OCI-M1 (cell line): ENCODE measurements around the gene FCHSD1.
"Not testable (repeated sequence)": the region's sequence is repeated elsewhere in the genome, so short reads cannot be mapped to it uniquely, and the experiment has no call there.

Experiments
- DNase-seq: peaks from one replicate; lab custom pipeline; 2025; lab: John Stamatoyannopoulos, UW

Gene FCHSD1

GRCh38 chr5:141615991-141616720 lies 35.1 kb downstream of the FCHSD1 start:
- peak; percentile 47 for DNase-seq

- DNase-seq: peak; percentile 46
Observed at GRCh38 chr5:141613344-141613743, 37.9 kb downstream of the FCHSD1 start.

GRCh38 chr5:141611289-141611688 lies 39.9 kb downstream of the FCHSD1 start:
- no peak for DNase-seq

DNA sequence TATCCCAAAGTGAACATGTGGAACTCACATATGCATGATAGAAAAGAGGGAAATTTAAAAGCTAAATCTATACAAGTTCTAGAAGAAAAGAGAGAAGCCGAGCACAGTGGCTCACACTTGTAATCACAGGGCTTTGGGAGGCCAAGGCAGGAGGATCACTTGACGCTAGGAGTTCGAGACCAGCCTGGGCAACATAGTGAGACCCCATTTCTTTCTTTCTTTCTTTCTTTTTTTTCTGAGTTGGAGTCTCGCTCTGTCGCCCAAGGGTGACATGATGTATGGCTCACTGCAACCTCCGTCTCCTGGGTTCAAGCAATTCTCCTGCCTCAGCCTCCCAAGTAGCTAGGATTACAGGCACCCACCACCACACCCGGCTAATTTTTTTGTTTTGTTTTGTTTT lies 41.3 kb downstream of the FCHSD1 start:
- DNase-seq: not testable (repeated sequence)

DNA sequence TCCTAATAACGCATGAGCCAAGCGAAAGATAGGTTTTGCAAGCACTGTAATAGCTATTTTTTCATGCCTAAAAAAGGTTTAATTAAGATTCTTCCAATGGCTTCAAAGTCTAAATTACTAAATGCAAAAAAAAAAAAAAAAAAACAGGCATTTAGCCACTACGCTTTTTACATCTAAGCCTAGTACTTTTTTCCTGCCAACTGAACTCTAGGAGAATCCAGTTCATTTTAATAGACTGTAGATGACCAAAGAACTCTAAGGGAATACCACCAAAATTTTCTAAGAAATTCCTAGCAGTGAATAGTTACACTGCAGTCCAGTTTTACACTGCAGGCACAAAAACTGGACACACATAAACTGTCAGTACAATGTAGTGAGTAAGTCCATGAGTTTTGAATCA lies 42.2 kb downstream of the FCHSD1 start:
- no peak for DNase-seq

- DNase-seq: no peak
Observed at GRCh38 chr5:141608557-141608956, 42.7 kb downstream of the FCHSD1 start.

GRCh38 chr5:141608046-141608445 lies 43.2 kb downstream of the FCHSD1 start:
- peak; percentile 57 for DNase-seq

- DNase-seq: peak; percentile 97
Observed at GRCh38 chr5:141605523-141606277, 45.5 kb downstream of the FCHSD1 start.

GRCh38 chr5:141603923-141604717 lies 47.1 kb downstream of the FCHSD1 start:
- DNase-seq: peak; percentile 84

DNA sequence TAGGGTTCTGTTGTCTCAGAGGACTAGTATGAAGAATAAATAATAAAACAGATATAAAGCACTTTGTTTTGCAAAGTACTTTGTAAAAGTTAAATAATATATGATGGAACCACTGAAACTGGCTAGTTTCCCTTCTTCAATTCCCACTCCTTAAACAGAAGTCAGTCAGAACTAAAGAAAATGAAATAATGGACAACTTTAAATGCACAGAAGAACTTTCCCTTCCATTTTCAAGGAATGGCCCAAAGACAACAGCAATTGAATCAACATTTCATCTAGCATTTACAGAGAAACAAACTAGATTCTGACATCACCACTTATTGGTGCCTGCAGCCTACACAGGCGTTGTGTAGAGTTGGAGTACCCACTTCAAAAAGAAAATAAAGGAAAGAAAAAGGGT lies 48.6 kb downstream of the FCHSD1 start:
- no peak for DNase-seq

DNA sequence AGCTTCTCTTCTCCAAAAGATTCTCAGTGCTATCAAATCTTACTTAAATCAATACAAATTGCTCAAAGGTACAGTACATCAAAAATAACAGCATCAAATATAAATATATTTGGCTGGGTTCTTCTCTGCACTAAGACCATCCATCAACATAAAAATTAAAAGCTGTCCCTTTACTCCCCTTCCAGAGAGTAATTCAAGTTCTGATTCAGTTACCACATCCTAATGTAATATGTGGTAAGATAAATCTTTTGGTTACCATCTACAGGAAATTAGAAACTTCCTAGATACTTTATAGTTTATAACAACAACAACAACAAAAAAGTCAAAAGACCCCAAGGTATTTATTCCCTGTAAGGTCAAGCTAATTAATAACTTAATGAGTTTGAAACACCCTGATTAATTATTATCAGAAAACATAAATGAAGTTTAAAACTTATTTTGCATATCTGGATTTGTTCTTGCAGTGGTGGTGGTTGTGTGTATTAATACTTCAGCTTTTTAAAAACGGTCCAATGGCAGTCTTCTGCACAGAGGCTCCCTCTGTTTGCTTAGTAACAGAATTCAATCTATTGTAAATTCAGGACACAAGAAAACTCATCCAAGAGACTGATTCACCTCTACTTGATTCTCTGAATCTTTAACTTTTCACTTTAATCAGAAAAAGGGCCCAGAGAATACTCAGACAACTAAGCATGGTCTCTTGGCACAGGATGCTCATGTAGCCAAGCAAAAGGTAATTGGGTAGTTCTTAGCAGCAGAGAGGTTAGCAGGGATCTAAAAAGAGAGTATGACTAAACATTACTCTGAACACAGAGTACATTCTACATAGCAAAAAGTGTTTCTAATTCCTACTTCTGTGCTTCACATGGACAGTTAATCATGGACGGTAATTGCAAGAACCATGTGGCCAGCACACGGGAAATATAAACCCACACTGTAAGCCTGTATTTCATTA lies 52.5 kb downstream of the FCHSD1 start:
- no peak for DNase-seq

DNA sequence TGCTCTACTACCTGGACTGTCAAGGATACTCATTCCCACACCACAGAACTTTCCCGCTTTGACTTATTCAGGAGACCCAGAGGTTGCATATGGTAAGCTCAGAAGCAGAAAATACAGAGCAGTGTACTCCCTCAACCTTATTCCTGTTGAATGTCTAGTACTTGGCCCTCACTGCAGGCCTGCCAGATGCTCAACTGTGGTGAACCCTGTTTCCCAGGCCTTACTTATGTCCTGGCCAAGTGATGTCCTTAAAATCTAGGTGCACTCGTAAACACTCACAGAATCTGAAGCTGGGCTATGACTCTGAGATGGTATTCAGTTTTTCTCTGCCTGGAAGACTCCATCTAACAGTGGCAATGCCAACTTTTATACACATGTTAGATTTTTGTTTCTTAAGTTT lies 53.4 kb downstream of the FCHSD1 start:
- DNase-seq: no peak

DNA sequence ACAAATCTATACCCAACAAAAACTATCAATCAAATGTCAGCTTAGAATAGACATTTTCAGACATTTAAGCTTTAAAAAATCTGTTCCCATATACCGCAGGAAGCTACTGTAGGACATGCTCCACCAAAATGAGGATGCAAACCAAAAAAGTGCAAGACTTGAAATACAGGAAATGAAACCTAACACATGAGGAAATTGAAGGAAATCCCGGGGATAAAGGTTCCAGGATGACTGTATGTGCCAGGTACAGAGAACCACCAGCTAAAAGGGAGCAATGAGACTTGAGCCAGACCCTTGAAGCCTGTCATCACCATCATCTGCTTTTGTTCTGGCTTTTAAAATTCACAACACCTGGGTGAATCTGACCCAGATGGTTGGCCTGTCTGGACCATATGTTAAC lies 53.8 kb downstream of the FCHSD1 start:
- peak; percentile 11 for DNase-seq

DNA sequence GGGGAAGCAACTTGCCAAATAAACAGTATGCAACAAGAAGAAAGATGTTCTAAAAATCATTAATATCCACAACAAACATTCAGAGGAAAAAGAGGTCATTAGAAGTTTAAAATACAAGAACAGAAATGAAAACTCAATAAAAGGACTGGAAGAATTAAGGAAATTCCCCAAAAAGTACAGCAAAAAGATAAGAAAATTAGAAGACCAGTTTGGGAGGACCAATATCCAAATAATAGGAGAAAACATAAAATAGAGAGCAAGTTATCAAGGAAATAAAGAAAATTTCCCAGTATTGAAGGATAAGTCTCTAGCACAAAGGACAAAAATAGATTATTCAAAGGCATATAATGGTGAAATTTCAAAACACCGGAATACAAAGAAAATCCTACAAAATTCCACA lies 54.4 kb downstream of the FCHSD1 start:
- DNase-seq: no peak

DNA sequence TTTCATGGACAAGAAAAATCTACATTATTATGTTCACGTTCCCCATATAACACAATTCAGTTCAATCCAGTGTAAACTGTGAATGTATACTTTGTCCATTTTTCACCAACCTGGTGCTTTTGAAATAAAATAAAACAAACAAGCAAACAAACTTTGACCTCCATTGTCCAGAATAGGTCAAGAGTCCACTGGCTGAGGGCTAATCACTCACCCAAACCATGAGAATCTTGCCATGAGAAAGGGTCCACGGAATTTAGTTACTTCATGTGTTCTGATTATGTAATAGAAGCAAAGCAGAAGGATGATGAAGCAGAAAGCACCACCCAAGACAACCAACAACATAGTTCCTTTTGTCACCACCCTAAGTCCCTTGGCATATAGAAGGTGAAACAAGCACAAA lies 61.1 kb downstream of the FCHSD1 start:
- no peak for DNase-seq
